ENCODE results near the gene CTTNBP2.
A peak's percentile ranks its signal among the peaks of the same experiment; 100 is the strongest.

CTTNBP2 gene

GRCh38 chr7:117683430-117684175 lies 189.6 kb downstream of the CTTNBP2 start:
- TF ChIP-seq, protein P1, sequence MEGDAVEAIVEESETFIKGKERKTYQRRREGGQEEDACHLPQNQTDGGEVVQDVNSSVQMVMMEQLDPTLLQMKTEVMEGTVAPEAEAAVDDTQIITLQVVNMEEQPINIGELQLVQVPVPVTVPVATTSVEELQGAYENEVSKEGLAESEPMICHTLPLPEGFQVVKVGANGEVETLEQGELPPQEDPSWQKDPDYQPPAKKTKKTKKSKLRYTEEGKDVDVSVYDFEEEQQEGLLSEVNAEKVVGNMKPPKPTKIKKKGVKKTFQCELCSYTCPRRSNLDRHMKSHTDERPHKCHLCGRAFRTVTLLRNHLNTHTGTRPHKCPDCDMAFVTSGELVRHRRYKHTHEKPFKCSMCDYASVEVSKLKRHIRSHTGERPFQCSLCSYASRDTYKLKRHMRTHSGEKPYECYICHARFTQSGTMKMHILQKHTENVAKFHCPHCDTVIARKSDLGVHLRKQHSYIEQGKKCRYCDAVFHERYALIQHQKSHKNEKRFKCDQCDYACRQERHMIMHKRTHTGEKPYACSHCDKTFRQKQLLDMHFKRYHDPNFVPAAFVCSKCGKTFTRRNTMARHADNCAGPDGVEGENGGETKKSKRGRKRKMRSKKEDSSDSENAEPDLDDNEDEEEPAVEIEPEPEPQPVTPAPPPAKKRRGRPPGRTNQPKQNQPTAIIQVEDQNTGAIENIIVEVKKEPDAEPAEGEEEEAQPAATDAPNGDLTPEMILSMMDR (IDR thresholded peaks at IDR 0.05): no peak

DNA sequence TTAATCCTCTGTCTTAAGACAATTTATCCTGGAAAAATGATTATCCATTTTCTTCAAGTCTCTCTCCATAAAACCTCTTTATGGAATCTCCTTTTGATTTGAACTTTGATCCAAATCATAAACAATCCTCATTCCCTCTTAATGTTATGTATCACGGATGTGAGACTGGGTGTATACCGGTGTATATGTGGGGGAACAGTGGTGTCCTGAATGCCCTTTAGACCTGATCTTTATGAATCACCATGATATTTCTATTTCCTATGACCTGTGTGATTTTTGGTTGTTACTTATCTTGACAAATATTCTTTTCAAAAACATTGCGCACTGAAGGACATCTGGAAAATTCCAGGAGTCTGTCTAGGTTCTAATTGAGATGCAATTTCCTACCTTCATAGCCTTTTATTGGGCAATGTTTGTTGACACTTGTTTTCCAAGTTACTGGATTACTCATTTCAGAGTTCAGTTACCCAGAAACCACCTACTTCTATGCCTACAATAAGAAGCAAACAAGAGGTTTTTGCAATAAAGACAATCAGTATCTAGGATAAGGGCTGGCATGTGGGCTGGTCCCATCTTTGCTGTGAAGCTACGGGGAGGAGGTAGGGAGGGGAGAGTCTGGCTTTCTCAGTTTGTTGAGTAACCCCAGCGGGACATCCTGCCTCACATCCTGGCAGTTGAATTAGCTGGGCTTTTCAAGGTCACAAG lies 190.4 kb downstream of the CTTNBP2 start:
- TF ChIP-seq, protein P1 (IDR thresholded peaks at IDR 0.05): no peak

GRCh38 chr7:117679120-117679519 lies 194.1 kb downstream of the CTTNBP2 start:
- TF ChIP-seq, protein P1 (IDR thresholded peaks at IDR 0.05): no peak

- TF ChIP-seq, protein P1 (IDR thresholded peaks at IDR 0.05): no peak
Measured at GRCh38 chr7:117675497-117676435, 197.5 kb downstream of the CTTNBP2 start.

DNA sequence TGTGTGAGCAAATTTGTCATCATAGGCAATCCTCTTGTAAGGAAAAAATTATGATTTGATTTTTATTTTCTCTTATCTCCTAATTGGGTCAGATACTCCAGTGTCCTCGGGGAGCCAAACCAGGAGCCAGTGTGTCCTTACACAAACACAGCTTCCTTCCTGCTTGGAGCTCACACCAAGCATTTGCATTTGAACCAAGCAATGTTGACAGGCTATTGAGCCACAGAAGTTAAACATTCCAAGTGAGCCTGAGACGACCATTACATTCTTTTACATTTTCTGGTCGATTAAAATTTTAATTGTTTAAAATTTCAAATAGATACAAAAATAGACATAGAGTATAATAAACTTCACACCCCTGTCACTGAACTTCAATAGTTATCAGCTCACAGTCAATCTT lies 198.6 kb downstream of the CTTNBP2 start:
- TF ChIP-seq, protein P1 (IDR thresholded peaks at IDR 0.05): no peak

DNA sequence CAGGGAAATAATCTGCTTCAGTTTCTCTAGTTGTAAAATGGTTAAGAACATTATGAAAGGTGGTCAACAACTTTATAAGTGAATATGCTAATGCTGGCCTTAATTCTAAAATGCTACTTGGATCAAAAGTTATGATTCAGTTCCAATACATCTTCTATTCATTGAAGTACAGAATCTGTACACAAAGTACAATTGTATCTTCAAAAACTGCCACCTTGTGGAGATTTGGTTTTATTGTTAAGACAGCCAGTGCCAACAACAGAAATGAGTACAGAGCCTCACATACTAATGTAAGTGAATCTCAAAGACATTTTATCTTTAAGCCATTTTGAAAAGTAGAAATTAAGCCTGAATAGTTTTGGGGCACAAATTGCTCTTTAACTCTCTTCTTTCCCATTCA lies 199.4 kb downstream of the CTTNBP2 start:
- TF ChIP-seq, protein P1 (IDR thresholded peaks at IDR 0.05): peak; percentile 62

- TF ChIP-seq, protein P1 (IDR thresholded peaks at IDR 0.05): no peak
Measured at GRCh38 chr7:117673367-117673766, 199.9 kb downstream of the CTTNBP2 start.
